CD14-positive monocyte (primary cell): ENCODE measurements around the gene SWT1. TPM values are rescaled to one million over a fixed set of nuclear protein-coding genes. Genes with fewer than 3 reads are reported as not detected.
"Not testable (repeated sequence)": the region's sequence is repeated elsewhere in the genome, so short reads cannot be mapped to it uniquely, and the experiment has no call there.

Source experiments
- DNase-seq, 3 donors: peaks; one replicate each; pipeline ENCODE4 v3.0.0-alpha.2; 2011 to 2022
- H2AFZ ChIP-seq: 2 replicates; pipeline ENCODE4 v1.6.0; 2012; ENCODE audit warnings: mild to moderate bottlenecking, low read depth, low read length, inconsistent platforms; ENCODE audit not compliant: insufficient read depth, poor library complexity, severe bottlenecking
- H3K27ac ChIP-seq, 2 donors: 1 replicate in 1 of 2; 2 replicates in 1 of 2; pipeline ENCODE4 v1.5.1; 2012 to 2013; ENCODE audit warnings: low read length in 2 of 2, control low read depth in 1 of 2, inconsistent platforms in 1 of 2, low read depth in 1 of 2, mild to moderate bottlenecking in 1 of 2
- H3K27me3 ChIP-seq, 2 donors: one replicate each; pipeline versions ENCODE4 v1.6.0 to v1.6.1; 2011 to 2013; ENCODE audit warnings: low read length in 2 of 2; ENCODE audit not compliant: control insufficient read depth in 2 of 2, insufficient read depth in 2 of 2
- H3K36me3 ChIP-seq, 2 donors: replicated peaks in 1 of 2; 1 replicate in 1 of 2; 2 replicates in 1 of 2; pipeline versions ENCODE4 v1.5.1 to v1.6.1; 2012 to 2013; ENCODE audit warnings: low read length in 2 of 2, control low read depth in 1 of 2, inconsistent platforms in 1 of 2, mild to moderate bottlenecking in 1 of 2; ENCODE audit not compliant: insufficient read depth in 2 of 2, control insufficient read depth in 1 of 2
- H3K4me1 ChIP-seq, 2 donors: 1 replicate in 1 of 2; 2 replicates in 1 of 2; pipeline versions ENCODE4 v1.5.1 to v1.6.1; 2012 to 2013; ENCODE audit warnings: low read length in 2 of 2, control low read depth in 1 of 2, inconsistent platforms in 1 of 2, mild to moderate bottlenecking in 1 of 2, moderate library complexity in 1 of 2; ENCODE audit not compliant: insufficient read depth in 2 of 2, control insufficient read depth in 1 of 2
- H3K4me2 ChIP-seq: replicated peaks from 2 replicates; pipeline ENCODE3; 2012; ENCODE audit warnings: low read length, moderate library complexity, mild to moderate bottlenecking; ENCODE audit not compliant: poor library complexity, severe bottlenecking; ENCODE audit errors: extremely low read depth
- H3K4me3 ChIP-seq, 3 experiments: fragments of 200-600 bp in 1 of 3; sonication (generic) in 1 of 3; replicated peaks in 1 of 3; 1 replicate in 2 of 3; 2 replicates in 1 of 3; pipeline ENCODE4 v1.5.1; 2011 to 2013; ENCODE audit warnings: low read length in 3 of 3, mild to moderate bottlenecking in 3 of 3, control low read depth in 2 of 3, low read depth in 2 of 3, inconsistent platforms in 1 of 3, moderate library complexity in 1 of 3
- H3K79me2 ChIP-seq: 2 replicates; pipeline ENCODE4 v1.6.0; 2012; ENCODE audit warnings: mild to moderate bottlenecking, control low read depth, inconsistent platforms, low read length, moderate library complexity; ENCODE audit not compliant: insufficient read depth
- H3K9ac ChIP-seq: 2 replicates; pipeline ENCODE4 v1.6.0; 2017; ENCODE audit warnings: low read length, mild to moderate bottlenecking; ENCODE audit not compliant: insufficient read depth, poor library complexity, severe bottlenecking
- H3K9me3 ChIP-seq, 2 donors: replicated peaks in 1 of 2; 1 replicate in 1 of 2; 2 replicates in 1 of 2; pipeline versions ENCODE4 v1.5.1 to v1.6.1; 2012 to 2013; ENCODE audit warnings: low read length in 2 of 2, control low read depth in 1 of 2; ENCODE audit not compliant: control insufficient read depth in 1 of 2, insufficient read depth in 1 of 2
- H4K20me1 ChIP-seq: 2 replicates; pipeline ENCODE4 v1.6.0; 2012; ENCODE audit warnings: mild to moderate bottlenecking, low read length, control low read depth, moderate library complexity; ENCODE audit not compliant: insufficient read depth
- H3K27ac Mint-ChIP-seq, 7 donors: one replicate each; pipeline ENCODE4 v1.8.0; 2020; ENCODE audit warnings: mild to moderate bottlenecking in 7 of 7, mixed read lengths in 7 of 7, moderate library complexity in 6 of 7, inconsistent platforms in 2 of 7
- H3K27me3 Mint-ChIP-seq, 3 donors: one replicate each; pipeline ENCODE4 v1.8.0; 2021 to 2022; ENCODE audit warnings: low read depth in 3 of 3, mild to moderate bottlenecking in 3 of 3, mixed read lengths in 3 of 3, moderate library complexity in 3 of 3, inconsistent platforms in 1 of 3
- H3K36me3 Mint-ChIP-seq, 2 donors: one replicate each; pipeline ENCODE4 v1.8.0; 2020; ENCODE audit warnings: mixed read lengths in 2 of 2, inconsistent platforms in 1 of 2, mild to moderate bottlenecking in 1 of 2
- H3K4me1 Mint-ChIP-seq: one replicate; pipeline ENCODE4 v1.8.0; 2020; ENCODE audit warnings: mild to moderate bottlenecking, mixed read lengths
- H3K4me3 Mint-ChIP-seq, 2 donors: one replicate each; pipeline ENCODE4 v1.8.0; 2020; ENCODE audit warnings: mild to moderate bottlenecking in 2 of 2, mixed read lengths in 2 of 2, moderate library complexity in 1 of 2
- H3K9me3 Mint-ChIP-seq, 7 donors: one replicate each; pipeline ENCODE4 v1.8.0; 2020 to 2022; ENCODE audit warnings: mixed read lengths in 7 of 7, mild to moderate bottlenecking in 6 of 7, moderate library complexity in 6 of 7, inconsistent platforms in 2 of 7
- WGBS: methylation state at CpG from one replicate; pipeline ENCODE4 v1.1.5; 2013; ENCODE audit warnings: missing lambda C conversion rate; ENCODE audit not compliant: insufficient coverage; 5-methylcytosine and 5-hydroxymethylcytosine counted together
- intact Hi-C, 2 donors: fragments of 100-400 bp; cut with micrococcal nuclease; formaldehyde crosslinking; loops; one replicate each; pipeline versions ENCODE4 v1.15.0 to v1.15.1; 2023
- polyA plus RNA-seq, 3 donors: library from polyadenylated mRNA; depleted of rRNA in 1 of 3; unstranded in 2 of 3; stranded (reverse) in 1 of 3; fragments of 300-500 nt in 2 of 3; fragments of >200 nt in 1 of 3; fragmentation: Illumina TruSeq in 2 of 3; gene quantifications; 1 replicate in 2 of 3; 2 replicates in 1 of 3; pipeline ENCODE4 v1.2.3, GENCODE V29; 2012 to 2021
- TF ChIP-seq, protein P1 (sequence below): fragments of 200-600 bp; IDR thresholded peaks from one replicate; pipeline ENCODE4 v1.8.0; 2022; ENCODE audit warnings: antibody characterized with exemption, mild to moderate bottlenecking

The SWT1 gene
- polyA plus RNA-seq, 3 donors = 0.89 to 2.8 (median 1.7) TPM

GRCh38 chr1:185249563-185249962 lies 92.6 kb downstream of the SWT1 start:
- no peak overlapping the region for H3K4me3 ChIP-seq
- H2AFZ ChIP-seq = no peak overlapping the region
- H3K4me1 ChIP-seq = no peaks in the 10 kb centered on the region
- H3K36me3 Mint-ChIP-seq = no peaks in the 10 kb centered on the region
- H3K9ac ChIP-seq = no peak overlapping the region
- TF ChIP-seq, protein P1, sequence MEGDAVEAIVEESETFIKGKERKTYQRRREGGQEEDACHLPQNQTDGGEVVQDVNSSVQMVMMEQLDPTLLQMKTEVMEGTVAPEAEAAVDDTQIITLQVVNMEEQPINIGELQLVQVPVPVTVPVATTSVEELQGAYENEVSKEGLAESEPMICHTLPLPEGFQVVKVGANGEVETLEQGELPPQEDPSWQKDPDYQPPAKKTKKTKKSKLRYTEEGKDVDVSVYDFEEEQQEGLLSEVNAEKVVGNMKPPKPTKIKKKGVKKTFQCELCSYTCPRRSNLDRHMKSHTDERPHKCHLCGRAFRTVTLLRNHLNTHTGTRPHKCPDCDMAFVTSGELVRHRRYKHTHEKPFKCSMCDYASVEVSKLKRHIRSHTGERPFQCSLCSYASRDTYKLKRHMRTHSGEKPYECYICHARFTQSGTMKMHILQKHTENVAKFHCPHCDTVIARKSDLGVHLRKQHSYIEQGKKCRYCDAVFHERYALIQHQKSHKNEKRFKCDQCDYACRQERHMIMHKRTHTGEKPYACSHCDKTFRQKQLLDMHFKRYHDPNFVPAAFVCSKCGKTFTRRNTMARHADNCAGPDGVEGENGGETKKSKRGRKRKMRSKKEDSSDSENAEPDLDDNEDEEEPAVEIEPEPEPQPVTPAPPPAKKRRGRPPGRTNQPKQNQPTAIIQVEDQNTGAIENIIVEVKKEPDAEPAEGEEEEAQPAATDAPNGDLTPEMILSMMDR = no peak
- 17% methylated on average over 1 of the region's 2 CpGs for WGBS
- H3K79me2 ChIP-seq = no peaks in the 10 kb centered on the region
- no peak overlapping the region for H3K4me2 ChIP-seq
- no peaks in the 10 kb centered on the region for H4K20me1 ChIP-seq
- no peak overlapping the region for H3K27ac ChIP-seq
- no peaks in the 10 kb centered on the region for H3K4me1 Mint-ChIP-seq
- no peak overlapping the region for H3K4me3 Mint-ChIP-seq
- no peak overlapping the region for H3K27ac Mint-ChIP-seq
- H3K36me3 ChIP-seq = no peaks in the 10 kb centered on the region
- H3K9me3 ChIP-seq = no peaks in the 10 kb centered on the region
- peaks cover 0 to 1% (median 0%) of the 10 kb centered on the region in 7 donors for H3K9me3 Mint-ChIP-seq
- H3K27me3 ChIP-seq = no peaks in the 10 kb centered on the region
- no peaks in the 10 kb centered on the region for H3K27me3 Mint-ChIP-seq
- intact Hi-C loops = no loop called here
- DNase-seq = no peak

- 96% methylated on average over 4 of the region's 4 CpGs for WGBS
- intact Hi-C loops = no loop called here
- Mint-ChIP-seq H3K9me3 (peaks cover 0 to 4% (median 3%) of the 10 kb centered on the region in 7 donors), H3K27me3 (no peaks in the 10 kb centered on the region), H3K36me3 (no peaks in the 10 kb centered on the region), H3K27ac (no peak overlapping the region), H3K4me3 (no peak overlapping the region), H3K4me1 (no peaks in the 10 kb centered on the region)
- H2AFZ ChIP-seq = no peak overlapping the region
- H3K27ac ChIP-seq = no peak overlapping the region
- H3K4me3 ChIP-seq = no peak overlapping the region
- H3K79me2 ChIP-seq = no peaks in the 10 kb centered on the region
- H3K27me3 ChIP-seq = no peaks in the 10 kb centered on the region
- TF ChIP-seq, protein P1 = no peak
- H3K36me3 ChIP-seq = no peaks in the 10 kb centered on the region
- H3K4me2 ChIP-seq = no peak overlapping the region
- H3K9me3 ChIP-seq = no peaks in the 10 kb centered on the region
- no peaks in the 10 kb centered on the region for H3K4me1 ChIP-seq
- DNase-seq = no peak
- H4K20me1 ChIP-seq = no peaks in the 10 kb centered on the region
- H3K9ac ChIP-seq = no peak overlapping the region
Observed at GRCh38 chr1:185250063-185250462, 93.1 kb downstream of the SWT1 start.

DNA sequence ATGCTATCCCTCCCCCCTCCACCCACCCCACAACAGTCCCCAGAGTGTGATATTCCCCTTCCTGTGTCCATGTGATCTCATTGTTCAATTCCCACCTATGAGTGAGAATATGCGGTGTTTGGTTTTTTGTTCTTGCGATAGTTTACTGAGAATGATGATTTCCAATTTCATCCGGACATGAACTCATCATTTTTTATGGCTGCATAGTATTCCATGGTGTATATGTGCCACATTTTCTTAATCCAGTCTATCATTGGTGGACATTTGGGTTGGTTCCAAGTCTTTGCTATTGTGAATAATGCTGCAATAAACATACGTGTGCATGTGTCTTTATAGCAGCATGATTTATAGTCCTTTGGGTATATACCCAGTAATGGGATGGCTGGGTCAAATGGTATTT lies 95.0 kb downstream of the SWT1 start:
- H3K9me3 ChIP-seq, H3K27ac Mint-ChIP-seq, H3K36me3 Mint-ChIP-seq, DNase-seq, H3K27me3 ChIP-seq, H3K36me3 ChIP-seq, H2AFZ ChIP-seq, intact Hi-C loops, H3K79me2 ChIP-seq, H3K4me3 Mint-ChIP-seq, H4K20me1 ChIP-seq, H3K4me1 Mint-ChIP-seq, H3K4me3 ChIP-seq, H3K27ac ChIP-seq, H3K4me2 ChIP-seq, H3K9me3 Mint-ChIP-seq, H3K27me3 Mint-ChIP-seq, H3K4me1 ChIP-seq, H3K9ac ChIP-seq: not testable (repeated sequence)
- WGBS = no CpG with 5 or more reads among the region's 4 CpGs

DNA sequence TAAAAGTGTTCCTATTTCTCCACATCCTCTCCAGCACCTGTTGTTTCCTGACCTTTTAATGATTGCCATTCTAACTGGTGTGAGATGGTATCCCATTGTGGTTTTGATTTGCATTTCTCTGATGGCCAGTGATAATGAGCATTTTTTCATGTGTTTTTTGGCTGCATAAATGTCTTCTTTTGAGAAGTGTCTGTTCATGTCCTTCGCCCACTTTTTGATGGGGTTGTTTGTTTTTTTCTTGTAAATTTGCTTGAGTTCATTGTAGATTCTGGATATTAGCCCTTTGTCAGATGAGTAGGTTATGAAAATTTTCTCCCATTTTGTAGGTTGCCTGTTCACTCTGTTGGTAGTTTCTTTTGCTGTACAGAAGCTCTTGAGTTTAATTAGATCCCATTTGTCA lies 95.4 kb downstream of the SWT1 start:
- H3K27me3 Mint-ChIP-seq, intact Hi-C loops, H4K20me1 ChIP-seq, H3K4me3 Mint-ChIP-seq, H3K4me2 ChIP-seq, H2AFZ ChIP-seq, H3K27me3 ChIP-seq, H3K9me3 ChIP-seq, H3K4me3 ChIP-seq, H3K36me3 Mint-ChIP-seq, H3K9ac ChIP-seq, H3K79me2 ChIP-seq, H3K9me3 Mint-ChIP-seq, H3K27ac Mint-ChIP-seq, H3K27ac ChIP-seq, DNase-seq, H3K4me1 Mint-ChIP-seq, H3K4me1 ChIP-seq, H3K36me3 ChIP-seq: not testable (repeated sequence)
- WGBS = no CpG with 5 or more reads among the region's 1 CpG
